Epithelial cell of esophagus (primary cell): ENCODE data around the gene FNDC3B.
"Not testable (repeated sequence)": the region's sequence is repeated elsewhere in the genome, so short reads cannot be mapped to it uniquely, and the experiment has no call there.

Experiments used
- DNase-seq: peaks from one replicate; pipeline ENCODE4 v3.0.0; 2010; ENCODE audit warnings: low read depth
- H3K4me3 ChIP-seq: 2 replicates; pipeline ENCODE4 v1.5.1; 2011; ENCODE audit warnings: mild to moderate bottlenecking, low read length, control low read depth
- TF ChIP-seq, protein P1 (sequence below): IDR thresholded peaks from 2 replicates; pipeline ENCODE4 v1.5.1; 2011; ENCODE audit warnings: low read depth, mild to moderate bottlenecking, low read length, control low read depth, inconsistent platforms; ENCODE audit not compliant: insufficient read depth; ENCODE audit errors: missing control alignments

The FNDC3B gene

DNA sequence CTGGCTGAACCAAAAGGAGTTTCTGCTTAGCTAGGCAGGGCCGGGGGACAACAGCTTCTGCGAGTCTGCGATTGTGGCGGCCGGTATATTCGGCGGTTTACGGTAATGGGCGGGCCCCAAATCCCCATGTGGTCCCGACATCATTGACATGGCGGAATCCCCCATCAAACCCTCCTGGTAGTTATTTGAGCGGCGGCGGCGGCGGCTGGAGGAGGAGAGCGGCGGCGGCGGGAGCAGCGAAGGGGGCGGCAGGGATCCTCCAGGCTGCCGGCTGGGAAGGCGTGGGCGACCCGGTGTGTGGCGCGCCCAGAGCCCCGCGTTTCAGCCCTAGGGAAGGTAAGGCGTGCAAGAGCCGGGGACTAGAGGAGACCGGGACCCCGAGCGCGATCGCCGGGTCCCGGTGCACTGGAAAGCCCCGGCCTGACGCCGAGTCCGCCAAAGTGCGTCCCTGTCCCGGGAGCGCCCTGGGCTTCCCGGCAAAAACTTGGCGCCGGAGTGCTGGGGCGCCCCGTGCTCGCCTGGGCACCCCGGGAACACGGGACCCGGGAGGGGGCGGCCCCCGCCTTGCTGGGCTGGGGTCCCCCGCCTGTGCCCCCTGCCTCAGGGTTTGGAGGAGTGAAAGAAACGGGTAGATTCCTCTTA is at the start of gene FNDC3B:
Gene FNDC3B, plus strand, starts transcription at position 143 of the 642 bp plus-strand sequence. CDS start 72,902 bp downstream, outside the sequence.
- TF ChIP-seq, protein P1, sequence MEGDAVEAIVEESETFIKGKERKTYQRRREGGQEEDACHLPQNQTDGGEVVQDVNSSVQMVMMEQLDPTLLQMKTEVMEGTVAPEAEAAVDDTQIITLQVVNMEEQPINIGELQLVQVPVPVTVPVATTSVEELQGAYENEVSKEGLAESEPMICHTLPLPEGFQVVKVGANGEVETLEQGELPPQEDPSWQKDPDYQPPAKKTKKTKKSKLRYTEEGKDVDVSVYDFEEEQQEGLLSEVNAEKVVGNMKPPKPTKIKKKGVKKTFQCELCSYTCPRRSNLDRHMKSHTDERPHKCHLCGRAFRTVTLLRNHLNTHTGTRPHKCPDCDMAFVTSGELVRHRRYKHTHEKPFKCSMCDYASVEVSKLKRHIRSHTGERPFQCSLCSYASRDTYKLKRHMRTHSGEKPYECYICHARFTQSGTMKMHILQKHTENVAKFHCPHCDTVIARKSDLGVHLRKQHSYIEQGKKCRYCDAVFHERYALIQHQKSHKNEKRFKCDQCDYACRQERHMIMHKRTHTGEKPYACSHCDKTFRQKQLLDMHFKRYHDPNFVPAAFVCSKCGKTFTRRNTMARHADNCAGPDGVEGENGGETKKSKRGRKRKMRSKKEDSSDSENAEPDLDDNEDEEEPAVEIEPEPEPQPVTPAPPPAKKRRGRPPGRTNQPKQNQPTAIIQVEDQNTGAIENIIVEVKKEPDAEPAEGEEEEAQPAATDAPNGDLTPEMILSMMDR, result no peak
- peak; percentile 97 for DNase-seq
- peak within 1 kb of the TSS; percentile 73 for H3K4me3 ChIP-seq

DNA sequence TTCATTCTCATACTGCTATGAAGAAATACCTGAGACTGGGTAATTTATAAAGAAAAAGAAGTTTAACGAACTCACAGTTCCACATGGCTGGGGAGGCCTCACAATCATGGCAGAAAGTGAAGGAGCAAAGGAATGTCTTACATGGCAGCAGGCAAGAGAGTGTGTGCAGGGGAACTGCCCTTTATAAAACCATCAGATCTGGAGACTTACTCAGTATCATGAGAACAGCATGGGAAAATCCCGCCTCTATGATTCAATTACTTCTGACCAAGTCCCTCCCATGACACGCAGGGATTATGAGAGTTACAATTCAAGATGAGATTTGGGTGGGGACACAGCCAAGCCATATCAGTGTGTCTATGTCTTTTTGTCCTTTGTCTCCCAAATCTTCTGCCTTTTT is 49.1 kb upstream of the FNDC3B start:
- DNase-seq, H3K4me3 ChIP-seq: not testable (repeated sequence)

DNA sequence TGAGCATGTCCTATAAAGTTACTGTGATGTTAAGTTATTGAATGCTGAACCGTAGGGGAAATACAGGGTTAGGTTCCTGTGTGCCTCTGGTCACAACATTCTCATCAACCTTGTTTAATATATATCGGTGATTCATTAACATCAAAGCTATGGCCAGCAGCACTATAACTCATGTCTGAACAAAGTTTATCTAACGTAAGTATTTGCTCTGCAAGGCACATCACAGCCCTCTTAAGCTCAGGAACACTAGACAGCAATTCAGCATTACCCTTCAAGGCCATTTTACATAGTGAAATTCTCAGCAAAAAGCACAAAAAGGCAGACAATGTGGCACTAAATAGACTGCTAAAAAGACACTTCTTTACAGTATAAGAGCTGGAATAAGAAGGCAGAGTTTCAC is 48.2 kb upstream of the FNDC3B start:
- no peak overlapping the region for H3K4me3 ChIP-seq
- DNase-seq, result peak; percentile 42
- TF ChIP-seq, protein P1, result no peak

DNA sequence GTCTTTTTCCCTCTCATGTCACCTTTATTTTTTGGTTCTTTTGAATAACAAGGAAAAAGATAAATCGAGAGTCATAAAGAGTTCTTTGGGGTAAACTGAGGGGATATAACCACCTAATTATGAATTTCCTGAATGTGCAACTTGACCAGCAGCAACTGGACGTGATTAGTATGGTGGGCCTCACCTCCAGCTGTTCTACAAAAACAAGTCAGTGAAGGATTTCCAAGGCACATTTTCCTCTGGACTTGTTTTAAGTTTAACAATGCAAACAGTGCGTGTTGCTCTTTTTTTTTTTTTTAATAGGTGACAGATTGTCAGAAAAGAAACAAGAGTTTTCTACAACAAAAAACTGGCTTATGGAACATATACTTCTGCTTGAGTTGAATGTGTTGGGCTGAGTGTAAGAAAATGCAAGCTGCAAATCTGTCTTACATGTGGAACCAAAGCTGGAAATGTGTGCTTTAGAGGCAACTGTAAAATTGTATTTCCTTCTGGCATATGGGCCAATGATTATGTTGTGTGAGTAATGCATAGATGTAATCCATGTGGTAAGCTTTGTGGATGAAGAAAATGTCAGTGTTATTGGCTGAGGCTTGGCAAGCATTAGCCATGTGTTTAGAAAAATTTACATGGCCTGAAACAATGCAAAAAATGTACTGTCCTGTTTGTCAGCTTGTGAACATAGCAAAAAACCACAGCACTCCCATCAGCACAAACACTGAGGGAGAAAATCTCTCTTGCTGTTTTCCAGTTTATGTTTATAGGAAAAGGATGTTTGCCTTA is 44.5 kb upstream of the FNDC3B start:
- peak; percentile 73 for DNase-seq
- H3K4me3 ChIP-seq, result no peak overlapping the region
- TF ChIP-seq, protein P1, result no peak

DNA sequence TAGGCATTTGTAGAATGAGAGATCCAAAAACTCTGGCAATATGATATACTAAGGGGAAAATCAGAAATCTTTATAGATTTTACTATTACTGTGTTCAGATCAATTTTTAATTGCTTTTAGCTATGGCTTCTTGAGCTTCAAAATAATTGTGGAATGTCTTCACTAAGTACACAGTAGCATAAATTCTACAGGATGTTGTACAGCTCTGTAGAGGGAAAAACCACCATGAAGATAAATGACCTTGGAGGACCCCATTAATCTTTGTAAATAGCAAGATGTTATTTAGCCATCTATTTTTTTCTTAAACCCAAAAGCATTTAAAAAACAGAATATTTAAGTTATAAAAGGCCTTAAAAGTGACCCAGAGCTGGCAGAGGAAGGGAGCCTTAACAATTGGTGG is 43.9 kb upstream of the FNDC3B start:
- TF ChIP-seq, protein P1, result no peak
- no peak overlapping the region for H3K4me3 ChIP-seq
- no peak for DNase-seq

DNA sequence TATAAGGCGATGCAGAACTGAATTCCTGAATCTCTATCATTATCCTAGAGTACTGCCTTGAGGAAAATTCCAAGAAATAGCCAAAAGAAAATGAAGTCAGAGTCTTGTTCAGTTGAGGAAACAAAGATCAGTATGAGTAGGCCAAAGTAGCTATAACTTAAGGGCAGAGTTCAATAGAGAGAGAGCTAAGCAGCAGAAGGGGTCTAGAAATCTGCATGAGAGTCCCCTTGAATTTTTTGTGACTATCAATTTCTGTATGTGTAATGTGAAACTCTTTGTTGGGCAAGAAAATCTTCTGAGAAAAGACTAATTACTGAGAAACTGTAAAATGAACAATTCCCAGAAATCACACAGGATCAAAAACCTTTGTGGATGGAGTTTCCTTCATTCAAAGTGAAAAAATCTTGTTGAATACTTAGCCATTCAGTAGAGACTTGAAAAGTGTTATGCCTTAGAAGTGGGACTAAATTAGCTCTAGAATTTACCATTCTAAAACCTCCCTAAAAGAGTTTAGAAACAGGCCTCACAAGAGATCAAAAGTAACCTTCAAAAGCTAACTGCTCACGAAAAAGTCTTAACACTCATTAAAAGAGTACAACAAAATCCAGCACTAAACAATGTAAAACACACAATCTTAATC is 43.1 kb upstream of the FNDC3B start:
- TF ChIP-seq, protein P1, result no peak
- H3K4me3 ChIP-seq, result no peak overlapping the region
- DNase-seq, result no peak

DNA sequence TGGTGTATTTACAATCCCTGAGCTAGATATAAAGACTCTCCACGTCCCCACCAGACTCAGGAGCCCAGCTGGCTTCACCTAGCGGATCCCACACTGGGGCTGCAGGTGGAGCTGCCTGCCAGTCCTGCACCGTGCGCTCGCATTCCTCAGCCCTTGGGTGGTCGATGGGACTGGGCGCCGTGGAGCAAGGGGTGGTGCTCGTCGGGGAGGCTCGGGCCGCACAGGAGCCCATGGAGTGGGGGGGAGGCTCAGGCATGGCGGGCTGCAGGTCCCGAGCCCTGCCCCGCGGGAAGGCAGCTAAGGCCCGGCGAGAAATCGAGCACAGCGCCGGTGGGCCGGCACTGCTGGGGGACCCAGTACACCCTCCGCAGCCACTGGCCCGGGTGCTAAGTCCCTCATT is 40.6 kb upstream of the FNDC3B start:
- H3K4me3 ChIP-seq, DNase-seq: not testable (repeated sequence)

DNA sequence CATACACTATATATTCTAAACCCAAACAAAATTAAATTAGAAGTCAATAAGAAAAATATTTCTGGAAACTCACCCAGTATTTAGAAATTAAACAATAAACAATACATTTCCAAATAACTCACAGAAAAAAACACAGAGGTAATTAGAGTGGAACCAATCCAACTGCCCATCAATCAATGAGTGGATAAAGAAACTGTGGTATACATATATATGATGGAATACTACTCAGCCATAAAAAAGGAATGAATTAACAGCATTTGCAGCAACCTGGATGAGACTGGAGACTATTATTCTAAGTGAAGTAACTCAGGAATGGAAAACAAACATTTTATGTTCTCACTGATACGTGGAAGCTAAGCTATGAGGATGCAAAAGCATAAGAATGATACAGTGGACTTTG is 37.8 kb upstream of the FNDC3B start:
- not testable (repeated sequence) for DNase-seq, H3K4me3 ChIP-seq
